ENCODE data around the gene KCNH8. TPM values are rescaled to one million over a fixed set of nuclear protein-coding genes. Genes with fewer than 3 reads are reported as not detected.

The KCNH8 gene
- total RNA-seq, 2 experiments from 2014 or later: not detected

GRCh38 chr3:19540464-19540863 is 392.2 kb downstream of the KCNH8 start:
- no peaks in the 10 kb centered on the region for H3K36me3 Mint-ChIP-seq (ENCODE audit: low read depth)
- intact Hi-C loops (cut with micrococcal nuclease): loop anchor here (10.0 kb wide), 1 partner anchor 196 kb away; no protein-coding TSS in a partner anchor
- H3K27me3 Mint-ChIP-seq: no peaks in the 10 kb centered on the region
- H3K4me1 Mint-ChIP-seq (ENCODE audit: low read depth): no peaks in the 10 kb centered on the region
- no peaks in the 10 kb centered on the region for H3K9me3 Mint-ChIP-seq
- ChIA-PET CTCF (interaction anchor here (1.7 kb wide), 1 partner anchor 192 kb away, joined by 5 read pairs; no protein-coding TSS in a partner anchor), POLR2A (no interaction called here)
- no peak overlapping the region for H3K4me3 Mint-ChIP-seq
- ATAC-seq (no peak), DNase-seq (no peak)
- H3K27ac Mint-ChIP-seq: no peak overlapping the region
- TF ChIP-seq, protein P1, sequence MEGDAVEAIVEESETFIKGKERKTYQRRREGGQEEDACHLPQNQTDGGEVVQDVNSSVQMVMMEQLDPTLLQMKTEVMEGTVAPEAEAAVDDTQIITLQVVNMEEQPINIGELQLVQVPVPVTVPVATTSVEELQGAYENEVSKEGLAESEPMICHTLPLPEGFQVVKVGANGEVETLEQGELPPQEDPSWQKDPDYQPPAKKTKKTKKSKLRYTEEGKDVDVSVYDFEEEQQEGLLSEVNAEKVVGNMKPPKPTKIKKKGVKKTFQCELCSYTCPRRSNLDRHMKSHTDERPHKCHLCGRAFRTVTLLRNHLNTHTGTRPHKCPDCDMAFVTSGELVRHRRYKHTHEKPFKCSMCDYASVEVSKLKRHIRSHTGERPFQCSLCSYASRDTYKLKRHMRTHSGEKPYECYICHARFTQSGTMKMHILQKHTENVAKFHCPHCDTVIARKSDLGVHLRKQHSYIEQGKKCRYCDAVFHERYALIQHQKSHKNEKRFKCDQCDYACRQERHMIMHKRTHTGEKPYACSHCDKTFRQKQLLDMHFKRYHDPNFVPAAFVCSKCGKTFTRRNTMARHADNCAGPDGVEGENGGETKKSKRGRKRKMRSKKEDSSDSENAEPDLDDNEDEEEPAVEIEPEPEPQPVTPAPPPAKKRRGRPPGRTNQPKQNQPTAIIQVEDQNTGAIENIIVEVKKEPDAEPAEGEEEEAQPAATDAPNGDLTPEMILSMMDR (IDR thresholded peaks at IDR 0.05): no peak

DNA sequence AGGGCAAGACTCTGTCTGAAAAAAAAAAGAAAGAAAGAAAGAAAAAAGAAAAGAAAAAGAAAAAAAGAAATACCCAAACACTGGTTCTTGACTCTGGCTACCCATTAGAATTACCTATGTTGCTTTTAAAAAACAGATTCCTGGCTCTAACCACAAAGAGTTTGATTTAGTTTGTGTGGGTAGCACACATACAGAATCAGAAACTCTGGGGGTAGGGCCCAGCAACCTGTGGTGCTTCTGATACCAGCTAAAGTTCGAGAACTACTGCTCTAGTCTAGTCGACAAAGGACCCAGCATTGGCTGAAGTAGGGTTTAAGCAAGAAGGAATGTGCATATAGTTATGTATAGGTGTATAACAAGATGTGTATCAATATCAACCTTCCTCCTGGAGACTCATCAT is 393.0 kb downstream of the KCNH8 start:
- TF ChIP-seq, protein P1 (IDR thresholded peaks at IDR 0.05): no peak
- Mint-ChIP-seq H3K36me3 (ENCODE audit: low read depth) (no peaks in the 10 kb centered on the region), H3K4me1 (ENCODE audit: low read depth) (no peaks in the 10 kb centered on the region), H3K9me3 (no peaks in the 10 kb centered on the region), H3K27me3 (no peaks in the 10 kb centered on the region), H3K27ac (no peak overlapping the region), H3K4me3 (no peak overlapping the region)
- DNase-seq (no peak), ATAC-seq (no peak)
- intact Hi-C loops (cut with micrococcal nuclease): loop anchor here (10.0 kb wide), 1 partner anchor 196 kb away; no protein-coding TSS in a partner anchor
- ChIA-PET CTCF (interaction anchor here (1.7 kb wide), 1 partner anchor 193 kb away, joined by 5 read pairs; no protein-coding TSS in a partner anchor), POLR2A (no interaction called here)

DNA sequence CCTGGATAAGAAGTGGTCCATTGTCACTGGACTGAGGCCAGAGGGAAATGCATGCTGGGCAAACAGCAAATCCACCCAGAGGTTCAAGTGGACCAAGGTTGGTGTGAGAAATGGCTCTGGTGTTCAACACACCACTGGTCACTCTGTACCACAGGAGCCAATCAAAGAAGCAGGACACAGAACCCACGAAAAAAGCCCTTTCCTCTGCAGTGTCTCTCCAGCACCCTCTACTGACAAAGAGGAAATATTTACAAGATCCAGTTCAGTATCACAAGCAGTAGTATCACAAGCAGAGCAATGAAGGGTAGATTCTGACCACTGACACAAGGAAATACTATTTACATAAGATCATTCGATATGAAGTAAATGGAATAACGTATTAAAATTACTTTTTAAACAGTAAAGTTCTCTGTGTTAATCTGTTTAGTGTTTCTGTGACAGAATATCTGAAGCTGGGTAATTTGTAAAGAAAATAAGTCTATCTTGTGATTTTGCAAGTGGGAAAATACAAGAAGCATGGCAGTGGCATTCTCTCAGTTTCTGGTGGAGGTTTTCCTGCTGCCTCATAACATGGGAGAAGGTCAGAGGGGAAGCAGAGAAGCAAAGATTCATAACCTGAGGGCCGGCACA is 395.0 kb downstream of the KCNH8 start:
- Mint-ChIP-seq H3K9me3 (no peaks in the 10 kb centered on the region), H3K4me3 (no peak overlapping the region), H3K27me3 (no peaks in the 10 kb centered on the region), H3K36me3 (ENCODE audit: low read depth) (no peaks in the 10 kb centered on the region), H3K4me1 (ENCODE audit: low read depth) (no peaks in the 10 kb centered on the region), H3K27ac (no peak overlapping the region)
- intact Hi-C loops (cut with micrococcal nuclease): loop anchor here (10.0 kb wide), 1 partner anchor 199 kb away; no protein-coding TSS in a partner anchor
- CTCF ChIA-PET: interaction anchor here (0.6 kb wide), 1 partner anchor 91 kb away, joined by 3 read pairs; no protein-coding TSS in a partner anchor
- DNase-seq (no peak), ATAC-seq (no peak)
- POLR2A ChIA-PET: no interaction called here
- TF ChIP-seq, protein P1 (IDR thresholded peaks at IDR 0.05): peak; percentile 48

DNA sequence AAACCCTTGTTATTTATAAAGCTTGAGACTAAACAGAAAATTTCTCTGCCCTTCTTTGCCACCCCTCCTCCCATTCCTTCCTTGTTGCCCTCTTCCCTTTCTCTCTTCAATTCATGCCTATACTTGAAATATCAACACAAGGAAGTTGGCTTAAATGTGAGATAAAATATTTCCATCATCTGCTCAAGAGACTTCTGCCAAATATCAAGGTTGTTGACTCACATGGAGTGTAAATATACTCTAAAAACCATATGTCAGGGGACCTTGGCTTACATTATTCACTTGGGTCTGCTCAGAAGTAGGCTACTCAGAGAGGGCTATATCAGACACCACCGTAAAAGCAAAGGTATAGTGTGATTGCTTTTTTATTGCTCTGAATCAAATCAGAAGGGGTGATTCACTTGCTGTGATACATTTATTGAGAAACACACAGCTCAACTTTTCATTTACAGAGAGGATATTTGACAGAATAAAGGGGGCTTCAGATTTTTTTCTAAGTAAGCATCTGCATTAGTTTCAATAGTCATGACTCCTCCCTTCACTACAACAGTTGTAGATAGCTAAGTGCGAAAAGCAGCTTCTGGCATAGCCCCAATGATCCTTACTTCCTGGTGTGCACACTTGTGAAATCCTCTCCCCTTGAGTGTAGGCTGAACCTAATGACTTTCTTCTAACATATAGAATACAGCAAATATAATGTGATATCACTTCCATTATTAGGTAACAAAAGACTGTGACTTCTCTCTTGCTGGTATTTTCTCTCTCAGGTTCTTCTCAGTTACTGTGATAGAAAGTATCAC is 399.6 kb downstream of the KCNH8 start:
- no peak for DNase-seq
- Mint-ChIP-seq H3K36me3 (ENCODE audit: low read depth) (no peaks in the 10 kb centered on the region), H3K4me3 (no peak overlapping the region), H3K27ac (no peak overlapping the region), H3K9me3 (no peaks in the 10 kb centered on the region), H3K4me1 (ENCODE audit: low read depth) (no peaks in the 10 kb centered on the region), H3K27me3 (no peaks in the 10 kb centered on the region)
- intact Hi-C loops (cut with micrococcal nuclease): loop anchor here (10.0 kb wide), 1 partner anchor 203 kb away; no protein-coding TSS in a partner anchor
- ATAC-seq: no peak
- ChIA-PET CTCF (no interaction called here), POLR2A (no interaction called here)
- TF ChIP-seq, protein P1 (IDR thresholded peaks at IDR 0.05): no peak
